Measurements from ENCODE around the gene AKR7A2. TPM values are rescaled to one million over a fixed set of nuclear protein-coding genes. Genes with fewer than 3 reads are reported as not detected.
A peak's percentile ranks its signal among the peaks of the same experiment; 100 is the strongest.

The AKR7A2 gene
- total and polyA plus RNA-seq, 9 of the 15 experiments (the other 6 are each of a cell fraction or from before 2014, with no cell fraction given): 2.0 to 78.4 (median 49.4) TPM

GRCh38 chr1:19312782-19313635, 1.1 kb upstream of the AKR7A2 start (continued):
- TF ChIP-seq KLF16 (IDR thresholded peaks at IDR 0.05) (no peak), MTA1 (IDR thresholded peaks at IDR 0.05; ENCODE audit: borderline replicate concordance) (no peak; the same call in 1 of the 2 replicates), CLOCK (CRISPR knock-in tag; IDR thresholded peaks at IDR 0.05; ENCODE audit: borderline replicate concordance) (no peak), MYNN (IDR thresholded peaks at IDR 0.05) (no peak; the same call in 1 of the 2 replicates), MYNN (CRISPR knock-in tag; IDR thresholded peaks at IDR 0.05) (no peak), CC2D1A (IDR thresholded peaks at IDR 0.05) (no peak), ILF3 (IDR thresholded peaks at IDR 0.05; ENCODE audit: borderline replicate concordance) (no peak), TRIM25 (IDR thresholded peaks at IDR 0.05; ENCODE audit: borderline replicate concordance) (no peak), FOXJ2 (tag; IDR thresholded peaks at IDR 0.05) (no peak), ZNF12 (CRISPR knock-in tag; IDR thresholded peaks at IDR 0.05) (no peak), HLTF (IDR thresholded peaks at IDR 0.05) (0 out of 2 replicates have a peak, but pooled peaks have one; percentile 24), TBP (optimal IDR thresholded peaks at IDR 0.05; ENCODE audit: low read depth, low read length) (no peak), ZNF277 (CRISPR knock-in tag; IDR thresholded peaks at IDR 0.05; ENCODE audit: borderline replicate concordance) (no peak), DMBX1 (CRISPR knock-in tag; IDR thresholded peaks at IDR 0.05; ENCODE audit: borderline replicate concordance) (no peak), RBM25 (IDR thresholded peaks at IDR 0.05; ENCODE audit: low read depth, low read length, severe bottlenecking) (no peak), ARID1B (IDR thresholded peaks at IDR 0.05) (0 out of 2 replicates have a peak, but pooled peaks have one; percentile 1), HDAC3 (IDR thresholded peaks at IDR 0.05; ENCODE audit: borderline replicate concordance, partially characterized antibody) (no peak), ARNT (IDR thresholded peaks at IDR 0.05) (0 out of 4 replicates have a peak, but pooled peaks of 1 of the 2 experiments have one; percentile 29), ZBTB12 (CRISPR knock-in tag; IDR thresholded peaks at IDR 0.05) (no peak), ZKSCAN1 (IDR thresholded peaks at IDR 0.05; ENCODE audit: low read depth, low read length) (no peak)

All from K562 (cell line).